Suprapubic skin (tissue), 4 donors: ENCODE results near the gene ZNF431. TPM values are rescaled to one million over a fixed set of nuclear protein-coding genes. Genes with fewer than 3 reads are reported as not detected.

Experiments
- DNase-seq, 2 donors: peaks; one replicate each; pipeline ENCODE4 v3.0.0-alpha.2; 2019; ENCODE audit warnings: low spot score in 2 of 2
- H3K27ac ChIP-seq: fragments of 200-600 bp; sonication (generic); one replicate; pipeline ENCODE4 v1.5.1; 2019
- H3K27me3 ChIP-seq: fragments of 200-600 bp; sonication (generic); one replicate; pipeline ENCODE4 v1.5.1; 2019
- H3K36me3 ChIP-seq: fragments of 200-600 bp; sonication (generic); one replicate; pipeline ENCODE4 v1.5.1; 2019
- H3K4me1 ChIP-seq: fragments of 200-600 bp; sonication (generic); one replicate; pipeline ENCODE4 v1.5.1; 2019
- H3K4me3 ChIP-seq: fragments of 200-600 bp; sonication (generic); one replicate; pipeline ENCODE4 v1.5.1; 2019; ENCODE audit warnings: mild to moderate bottlenecking
- H3K9me3 ChIP-seq: fragments of 200-600 bp; sonication (generic); one replicate; pipeline ENCODE4 v1.5.1; 2019
- CTCF ChIP-seq, 2 donors: fragments of 200-600 bp in 1 of 2; fragments of 450-650 bp in 1 of 2; sonication (generic) in 1 of 2; IDR thresholded peaks; one replicate each; pipeline ENCODE4 v1.5.1; 2016 to 2019; ENCODE audit warnings: antibody characterized with exemption in 2 of 2, mild to moderate bottlenecking in 1 of 2, moderate library complexity in 1 of 2
- EP300 ChIP-seq: sonication (generic); formaldehyde crosslinking; IDR thresholded peaks from one replicate; pipeline ENCODE4 v1.6.1; 2017; ENCODE audit warnings: antibody characterized with exemption
- POLR2A ChIP-seq, 2 donors: fragments of 450-650 bp; IDR thresholded peaks; one replicate each; pipeline ENCODE4 v1.6.1; 2017; ENCODE audit warnings: antibody characterized with exemption in 2 of 2, mild to moderate bottlenecking in 2 of 2, moderate library complexity in 2 of 2
- POLR2AphosphoS5 ChIP-seq, 3 donors: sonication (generic); formaldehyde crosslinking; IDR thresholded peaks; one replicate each; pipeline ENCODE4 v1.6.1; 2017; ENCODE audit warnings: antibody characterized with exemption in 3 of 3
- WGBS: methylation state at CpG from one replicate; pipeline ENCODE4 v1.1.5; 2018; 5-methylcytosine and 5-hydroxymethylcytosine counted together
- total RNA-seq, 4 donors: library from RNA; depleted of rRNA; stranded (reverse); fragments of >200 nt; gene quantifications; one replicate each; pipeline ENCODE4 v1.1.0, GENCODE V29; 2016

The ZNF431 gene
- total RNA-seq, 4 donors from 2014 or later = 18.6 to 50.1 (median 37.9) TPM

GRCh38 chr19:21109116-21109515 is 32.7 kb upstream of the ZNF431 start:
- H3K9me3 ChIP-seq = peaks cover 5% of the 10 kb centered on the region
- H3K4me3 ChIP-seq = no peak overlapping the region
- H3K36me3 ChIP-seq = peaks cover 41% of the 10 kb centered on the region
- no peak overlapping the region for H3K27ac ChIP-seq
- no peaks in the 10 kb centered on the region for H3K27me3 ChIP-seq
- TF ChIP-seq CTCF (IDR thresholded peaks at IDR 0.05) = no peak
- no peak for TF ChIP-seq EP300
- TF ChIP-seq POLR2A (IDR thresholded peaks at IDR 0.05) = no peak
- no peak for TF ChIP-seq POLR2AphosphoS5 (IDR thresholded peaks at IDR 0.05)
- H3K4me1 ChIP-seq = no peaks in the 10 kb centered on the region
- DNase-seq = no peak

GRCh38 chr19:21110183-21110582 is 31.7 kb upstream of the ZNF431 start:
- Histone ChIP-seq H3K9me3 (peaks cover 5% of the 10 kb centered on the region), H3K36me3 (peaks cover 37% of the 10 kb centered on the region), H3K27ac (no peak overlapping the region), H3K4me1 (no peaks in the 10 kb centered on the region), H3K4me3 (no peak overlapping the region), H3K27me3 (no peaks in the 10 kb centered on the region)
- WGBS = 94% methylated on average over 1 of the region's 1 CpG
- DNase-seq = no peak
- TF ChIP-seq CTCF (IDR thresholded peaks at IDR 0.05) (no peak), EP300 (no peak), POLR2A (IDR thresholded peaks at IDR 0.05) (no peak), POLR2AphosphoS5 (IDR thresholded peaks at IDR 0.05) (no peak)

GRCh38 chr19:21115430-21115829 is 26.4 kb upstream of the ZNF431 start:
- DNase-seq = no peak
- H3K27ac ChIP-seq = no peak overlapping the region
- no peaks in the 10 kb centered on the region for H3K27me3 ChIP-seq
- no peaks in the 10 kb centered on the region for H3K4me1 ChIP-seq
- no peak overlapping the region for H3K4me3 ChIP-seq
- peaks cover 29% of the 10 kb centered on the region for H3K36me3 ChIP-seq
- TF ChIP-seq POLR2A (IDR thresholded peaks at IDR 0.05) (no peak), EP300 (no peak), POLR2AphosphoS5 (IDR thresholded peaks at IDR 0.05) (no peak), CTCF (IDR thresholded peaks at IDR 0.05) (no peak)
- H3K9me3 ChIP-seq = peaks cover 5% of the 10 kb centered on the region

GRCh38 chr19:21117041-21117907 is 24.6 kb upstream of the ZNF431 start:
- no peak overlapping the region for H3K4me3 ChIP-seq
- no peak for TF ChIP-seq CTCF (IDR thresholded peaks at IDR 0.05)
- no peak for TF ChIP-seq POLR2AphosphoS5 (IDR thresholded peaks at IDR 0.05)
- TF ChIP-seq POLR2A (IDR thresholded peaks at IDR 0.05) = no peak
- TF ChIP-seq EP300 = no peak
- no peaks in the 10 kb centered on the region for H3K4me1 ChIP-seq
- no peak overlapping the region for H3K27ac ChIP-seq
- peaks cover 2% of the 10 kb centered on the region for H3K9me3 ChIP-seq
- peaks cover 25% of the 10 kb centered on the region for H3K36me3 ChIP-seq
- no peaks in the 10 kb centered on the region for H3K27me3 ChIP-seq
- 88% methylated on average over 2 of the region's 2 CpGs for WGBS
- DNase-seq = no peak

- Histone ChIP-seq H3K4me1 (no peaks in the 10 kb centered on the region), H3K27ac (no peak overlapping the region), H3K4me3 (no peak overlapping the region), H3K27me3 (no peaks in the 10 kb centered on the region), H3K9me3 (no peaks in the 10 kb centered on the region), H3K36me3 (no peaks in the 10 kb centered on the region)
- DNase-seq = no peak
- no peak for TF ChIP-seq POLR2A (IDR thresholded peaks at IDR 0.05)
- no peak for TF ChIP-seq CTCF (IDR thresholded peaks at IDR 0.05)
- no peak for TF ChIP-seq EP300
- no peak for TF ChIP-seq POLR2AphosphoS5 (IDR thresholded peaks at IDR 0.05)
Observed at GRCh38 chr19:21126078-21126477, 15.8 kb upstream of the ZNF431 start.
